GM19351 (cell line): ENCODE results near the gene DDA1.
"Not testable (repeated sequence)": the region's sequence is repeated elsewhere in the genome, so short reads cannot be mapped to it uniquely, and the experiment has no call there.

Source experiments
- ATAC-seq: cut with Tn5 transposase; IDR thresholded peaks from one replicate; pipeline ENCODE4 v1.9.1; 2021; ENCODE audit warnings: mild to moderate bottlenecking, moderate library complexity; ENCODE audit not compliant: unreplicated experiment

The DDA1 gene

DNA sequence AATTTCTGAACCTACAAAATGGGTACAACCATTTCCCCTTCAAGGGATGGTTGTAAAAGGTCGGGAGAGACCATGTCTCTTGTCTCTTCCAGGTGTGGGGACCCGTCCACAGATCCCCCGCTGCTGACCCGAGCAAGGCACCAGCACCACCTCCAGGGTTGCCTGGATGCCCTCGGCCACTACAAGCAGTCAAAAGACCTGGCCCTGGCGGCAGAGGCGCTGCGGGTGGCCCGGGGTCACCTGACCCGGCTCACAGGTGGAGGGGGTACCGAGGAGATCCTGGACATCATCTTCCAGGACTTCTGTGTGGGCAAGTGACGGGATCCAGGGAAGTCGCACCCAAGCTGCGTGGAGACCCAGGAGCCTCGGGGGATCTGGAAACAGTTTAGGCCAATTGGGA lies 32.0 kb downstream of the DDA1 start:
- ATAC-seq, result no peak

DNA sequence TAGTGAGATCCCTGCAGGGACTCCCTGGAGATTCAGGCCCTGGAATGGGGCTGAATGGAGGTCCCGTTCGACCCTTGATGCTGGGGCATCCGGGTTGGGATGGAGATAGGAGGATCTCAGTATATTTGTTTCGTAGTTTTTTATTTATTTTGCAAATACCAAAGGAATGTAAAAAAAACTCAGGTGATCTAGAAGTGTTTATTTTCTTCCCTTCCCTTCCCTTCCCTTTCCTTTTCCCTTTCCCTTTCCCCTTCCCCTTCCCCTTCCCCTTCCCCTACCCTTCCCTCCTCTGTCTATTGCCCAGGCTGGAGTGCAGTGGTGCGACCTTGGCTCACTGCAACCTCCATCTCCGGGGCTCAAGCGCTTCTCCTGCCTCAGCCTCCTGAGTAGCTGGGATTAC lies 32.5 kb downstream of the DDA1 start:
- no peak for ATAC-seq

DNA sequence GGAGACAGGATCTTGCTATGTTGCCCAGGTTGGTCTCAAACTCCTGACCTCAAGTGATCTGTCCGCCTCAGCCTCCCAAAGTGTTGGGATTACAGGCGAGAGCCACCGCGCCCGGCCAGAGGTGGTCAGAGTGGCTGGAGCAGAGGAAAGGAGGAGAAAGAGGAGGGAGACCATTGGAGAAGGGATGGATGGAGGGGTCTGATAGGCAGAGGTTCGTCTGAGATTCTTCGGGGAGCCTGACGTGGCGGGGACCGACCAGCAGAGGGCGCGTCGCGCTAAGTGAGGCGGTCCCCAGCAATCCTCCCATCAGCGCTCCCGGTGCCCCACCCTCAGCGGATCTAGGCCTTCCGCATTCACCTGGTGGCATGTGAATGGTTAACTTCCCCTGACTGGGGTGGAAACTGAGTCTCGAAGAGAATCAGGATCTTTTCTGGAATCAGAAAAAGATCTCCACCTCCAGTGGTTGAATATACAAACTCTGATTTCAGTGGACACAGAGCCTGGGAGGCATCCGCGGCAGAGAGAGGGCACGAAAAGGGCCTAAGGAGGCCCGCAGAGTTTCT lies 36.8 kb downstream of the DDA1 start:
- no peak for ATAC-seq

DNA sequence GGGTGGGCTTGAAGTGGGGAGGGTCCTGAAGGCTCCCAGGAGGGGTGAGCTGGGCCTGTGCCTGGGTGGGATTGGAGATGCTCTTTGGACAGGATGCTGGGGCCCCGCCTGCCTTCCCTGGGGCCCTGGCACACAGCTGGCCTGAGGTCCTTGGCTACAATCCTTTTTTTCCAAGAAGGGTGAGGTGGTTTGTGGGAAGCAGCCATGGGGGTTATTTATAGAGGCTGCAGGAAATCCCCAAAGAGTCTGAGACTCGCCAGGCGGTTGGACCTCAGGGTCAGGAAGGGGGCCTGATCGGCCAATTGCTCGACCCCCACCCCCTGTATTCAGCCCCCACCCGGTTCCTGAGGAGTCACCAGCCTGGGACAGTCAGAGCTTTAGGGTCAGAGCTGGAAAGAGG lies 38.0 kb downstream of the DDA1 start:
- ATAC-seq, result no peak

DNA sequence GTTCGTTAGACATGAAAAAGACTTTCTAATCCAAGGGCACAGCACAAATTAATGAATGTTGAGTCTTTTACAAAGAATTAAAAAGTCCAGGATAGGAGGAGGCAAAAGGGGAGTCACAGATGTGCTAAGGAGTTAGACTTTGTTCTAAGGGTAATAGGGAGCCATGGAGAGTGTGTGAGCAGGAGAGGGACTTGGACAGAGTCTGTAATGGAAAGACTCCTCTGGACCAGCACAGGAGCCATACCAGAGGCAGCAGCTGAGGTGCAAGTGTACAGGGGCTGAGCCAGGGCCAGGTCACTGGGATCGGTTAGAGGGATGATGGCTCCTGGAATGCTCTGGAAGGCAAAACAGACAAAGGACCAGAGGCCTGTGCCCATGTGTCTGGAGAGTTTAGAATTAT lies 38.5 kb downstream of the DDA1 start:
- no peak for ATAC-seq

GRCh38 chr19:17348700-17349099 lies 39.3 kb downstream of the DDA1 start:
- ATAC-seq, result no peak

- ATAC-seq, result no peak
These were observed 42.6 kb downstream of the DDA1 start for GRCh38 chr19:17351815-17352435.

DNA sequence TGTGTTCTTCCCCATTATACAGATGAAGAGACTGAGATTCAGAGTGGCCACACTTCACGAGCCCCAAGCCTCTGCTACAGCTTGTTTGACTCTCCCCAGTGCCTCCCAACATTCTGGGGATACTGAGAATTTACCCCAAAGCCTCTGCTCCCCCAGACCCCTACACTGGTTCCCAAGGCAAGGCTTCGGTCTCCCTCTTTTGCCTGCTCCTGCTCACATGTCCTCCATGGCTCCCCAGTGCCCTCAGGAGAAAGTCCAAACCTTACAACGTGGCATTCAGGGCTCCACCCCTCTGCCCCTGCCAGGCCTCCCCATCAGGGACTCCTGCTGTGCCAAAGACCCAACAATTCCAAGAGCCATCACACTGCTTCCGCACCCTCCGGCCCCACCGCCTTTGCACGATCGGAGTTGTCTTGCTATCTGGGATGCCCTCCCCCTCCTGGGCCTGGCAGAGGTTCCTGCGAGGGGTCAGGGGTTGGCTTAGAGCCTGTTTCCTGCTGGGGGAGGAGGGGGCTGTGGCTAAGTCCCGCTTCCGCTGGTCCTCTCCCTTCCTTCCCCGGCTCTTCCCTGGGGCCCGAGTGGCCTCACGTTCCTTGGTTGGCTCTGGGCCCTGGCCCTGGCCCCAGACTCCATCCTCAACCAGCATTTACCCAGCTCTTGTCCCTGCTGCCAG lies 43.4 kb downstream of the DDA1 start:
- no peak for ATAC-seq

DNA sequence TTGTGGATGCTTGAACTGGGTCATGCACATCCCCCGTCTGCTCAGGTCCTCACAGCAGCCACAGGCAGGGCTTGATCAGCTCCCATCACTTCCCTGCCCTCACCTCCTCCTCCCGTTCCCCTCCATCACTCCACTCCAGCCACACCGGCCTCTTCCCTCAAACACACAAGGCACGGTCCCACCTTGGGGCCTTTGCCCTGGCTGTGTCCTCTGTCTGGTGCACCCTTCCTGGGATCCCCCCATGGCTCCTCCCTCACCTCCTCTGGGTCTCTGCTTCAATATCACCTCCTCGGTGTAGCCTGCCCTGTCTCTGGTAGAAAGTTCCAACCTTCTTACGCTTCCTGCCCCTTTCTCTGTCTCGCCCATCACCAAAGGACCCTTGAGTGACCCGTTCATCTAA lies 44.0 kb downstream of the DDA1 start:
- ATAC-seq, result no peak

- no peak for ATAC-seq
These were observed 47.8 kb downstream of the DDA1 start for GRCh38 chr19:17357078-17357666.

DNA sequence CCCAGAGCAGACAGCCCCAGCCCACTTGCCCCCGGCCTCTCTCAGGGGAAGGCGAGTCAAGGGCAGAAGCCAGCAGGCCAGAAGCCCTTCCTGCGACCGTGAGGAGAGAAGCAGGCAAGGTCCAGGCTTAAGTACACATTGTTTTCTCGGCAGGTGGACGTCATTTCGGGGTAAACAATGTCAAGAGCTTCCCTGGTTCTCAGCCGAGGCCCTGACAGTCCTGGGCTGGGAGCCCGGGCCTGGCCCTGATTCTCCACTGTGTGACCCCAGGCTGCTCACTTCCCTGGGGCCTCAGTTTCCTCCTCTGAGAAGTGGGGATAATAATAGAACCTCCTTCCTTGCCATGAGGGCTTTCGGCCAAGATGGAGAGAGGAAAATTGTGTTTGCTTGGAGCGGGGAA lies 48.4 kb downstream of the DDA1 start:
- ATAC-seq, result no peak

DNA sequence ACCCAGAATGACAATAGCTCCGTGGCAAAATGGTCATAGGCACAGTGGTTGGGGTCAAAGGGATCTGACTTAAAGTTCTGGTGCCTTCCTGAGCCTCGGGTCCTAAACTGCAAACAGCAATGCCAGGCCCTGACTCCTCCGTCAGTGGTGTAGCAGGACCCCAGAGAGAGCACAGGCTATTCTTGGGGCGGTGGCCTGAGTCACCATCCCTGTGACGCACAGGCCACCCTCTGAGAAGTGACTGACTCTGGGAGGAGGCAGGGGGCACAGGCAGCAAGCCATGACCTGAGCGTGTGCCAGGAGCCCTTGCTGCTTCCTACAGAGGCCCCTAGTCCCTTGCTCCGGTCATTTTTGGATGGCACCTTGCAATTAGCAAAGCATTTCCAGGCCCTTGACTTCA lies 49.0 kb downstream of the DDA1 start:
- ATAC-seq, result no peak

DNA sequence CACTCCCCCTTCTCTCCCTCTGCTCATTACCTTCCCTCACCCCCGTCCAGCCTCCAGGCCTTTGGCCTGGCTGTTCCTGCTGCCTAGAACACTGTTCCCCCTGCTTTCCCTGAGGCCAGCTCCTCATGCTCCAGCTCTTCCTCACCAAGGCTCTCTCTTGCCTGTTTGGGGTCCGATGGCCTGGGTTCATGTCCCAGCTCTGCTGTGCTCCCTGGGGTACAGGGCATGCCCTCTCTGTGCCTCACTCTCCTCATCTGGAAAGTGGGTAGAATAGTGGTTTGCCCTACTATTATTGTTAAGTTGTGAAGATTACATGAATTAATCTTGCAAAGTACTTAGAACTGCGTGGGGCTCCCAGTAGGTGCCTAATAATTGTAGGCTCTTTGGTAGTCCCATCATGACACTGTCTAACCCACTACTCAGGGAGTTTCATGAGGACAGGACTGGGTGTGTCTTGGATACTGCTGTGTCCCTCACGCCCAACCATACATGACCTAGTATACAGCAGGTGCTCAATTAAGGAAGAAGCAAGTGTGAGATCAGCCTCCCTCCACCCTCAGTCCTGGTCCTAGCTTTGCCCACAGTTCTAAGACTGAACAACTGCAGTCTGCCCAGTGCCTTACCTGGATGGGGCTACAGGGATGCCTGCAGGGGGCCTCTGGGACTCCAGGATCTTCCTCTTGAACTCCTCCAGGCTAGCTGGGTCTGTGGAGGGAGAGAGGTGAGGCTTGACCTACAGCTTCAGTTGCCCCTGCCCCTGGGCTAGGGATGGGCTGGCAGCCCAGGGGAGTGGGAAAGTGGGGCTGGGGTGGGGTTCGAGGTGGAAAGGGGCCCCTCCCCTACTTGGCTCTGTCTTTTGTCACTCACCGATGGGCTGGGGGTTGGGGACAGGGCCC lies 50.8 kb downstream of the DDA1 start:
- no peak for ATAC-seq

GRCh38 chr19:17363852-17364605 lies 54.7 kb downstream of the DDA1 start:
- ATAC-seq, result not testable (repeated sequence)

- no peak for ATAC-seq
These were observed 56.0 kb downstream of the DDA1 start for GRCh38 chr19:17365361-17365760.

DNA sequence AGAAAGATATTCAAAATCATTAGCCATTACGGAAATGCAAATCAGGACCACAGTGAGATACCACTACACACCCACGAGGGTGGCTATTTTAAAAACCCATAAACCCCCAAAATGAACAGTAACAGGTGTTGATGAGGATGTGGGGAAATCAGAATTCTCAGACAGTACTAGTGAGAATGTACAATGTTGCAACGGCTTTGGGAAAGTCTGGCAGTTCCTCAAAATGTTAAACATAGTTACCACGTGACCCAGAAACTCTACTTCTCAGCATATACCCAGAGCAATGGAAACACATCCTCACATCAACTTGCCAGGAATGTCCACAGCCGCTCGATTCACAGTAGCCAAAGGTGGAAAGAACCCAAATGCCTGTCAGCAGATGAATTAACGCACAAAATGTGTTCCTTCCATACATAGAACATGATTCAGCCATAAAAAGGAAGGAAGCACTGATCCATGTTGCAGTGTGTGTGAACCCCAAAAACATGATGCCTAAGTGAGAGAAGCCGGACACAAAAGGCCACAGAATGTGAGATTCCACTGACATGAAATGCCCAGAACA lies 60.7 kb downstream of the DDA1 start:
- ATAC-seq, result peak; percentile 81
